Aorta (tissue), 5 donors: Measurements from ENCODE around the gene SLC37A2. TPM values are rescaled to one million over a fixed set of nuclear protein-coding genes. Genes with fewer than 3 reads are reported as not detected.

Experiments used
- ATAC-seq: fragments of 200-7000 bp; cut with Tn5 transposase; one replicate; pipeline ENCODE4 v1.9.1; 2022; ENCODE audit warnings: moderate library complexity; ENCODE audit not compliant: low FRiP score
- DNase-seq, 2 donors: peaks; one replicate each; pipeline ENCODE4 v3.0.0-alpha.2; 2020
- H3K27ac ChIP-seq, 2 donors: one replicate each; pipeline ENCODE4 v1.5.1; 2013; ENCODE audit warnings: low read length in 2 of 2, mild to moderate bottlenecking in 2 of 2, moderate library complexity in 2 of 2, control low read depth in 1 of 2, inconsistent platforms in 1 of 2, low read depth in 1 of 2
- H3K27me3 ChIP-seq, 2 donors: one replicate each; pipeline ENCODE4 v1.6.1; 2013; ENCODE audit warnings: control low read depth in 1 of 2, low read length in 1 of 2, mild to moderate bottlenecking in 1 of 2, moderate library complexity in 1 of 2; ENCODE audit not compliant: insufficient read depth in 2 of 2, control insufficient read depth in 1 of 2
- H3K36me3 ChIP-seq, 2 donors: one replicate each; pipeline ENCODE4 v1.6.1; 2013; ENCODE audit warnings: control low read depth in 1 of 2, low read length in 1 of 2, mild to moderate bottlenecking in 1 of 2; ENCODE audit not compliant: insufficient read depth in 2 of 2, control insufficient read depth in 1 of 2
- H3K4me1 ChIP-seq, 2 donors: one replicate each; pipeline ENCODE4 v1.6.1; 2013; ENCODE audit warnings: low read length in 2 of 2, control low read depth in 1 of 2, mild to moderate bottlenecking in 1 of 2, moderate library complexity in 1 of 2; ENCODE audit not compliant: insufficient read depth in 2 of 2, control insufficient read depth in 1 of 2
- H3K4me3 ChIP-seq, 2 donors: one replicate each; pipeline ENCODE4 v1.5.1; 2013; ENCODE audit warnings: low read length in 2 of 2, control low read depth in 1 of 2, mild to moderate bottlenecking in 1 of 2
- H3K9me3 ChIP-seq: one replicate; pipeline ENCODE4 v1.6.1; 2013; ENCODE audit warnings: mild to moderate bottlenecking, low read length; ENCODE audit not compliant: control insufficient read depth
- WGBS, 2 donors: extraction: QIAGEN DNeasy Blood & Tissue Kit; methylation state at CpG; one replicate each; pipeline ENCODE4 v1.1.7; 2013; 5-methylcytosine and 5-hydroxymethylcytosine counted together
- intact Hi-C, 2 donors: fragments of 100-400 bp; cut with DNase I; formaldehyde crosslinking; loops; one replicate each; pipeline versions ENCODE4 v1.14.2 to v1.15.0; 2022
- polyA plus RNA-seq, 2 donors: library from polyadenylated mRNA; stranded (reverse); fragments of 200-250 nt; gene quantifications; one replicate each; pipeline ENCODE4 v1.2.3, GENCODE V29; 2013
- total RNA-seq, 2 donors: library from RNA; stranded (reverse); fragmentation: NEBNext Ultra II Directional; extraction: Animal tissue kit (Norgen Biotek cat#: 25700); gene quantifications; one replicate each; pipeline ENCODE4 v1.2.1, GENCODE V29; 2021
- donor health status: healthy with polysubstance abuse.
- donor health status: Bipolar disorder and iron deficiency.
- donor health status: DM: no; HTN: no; CAD: no.
- donor health status: DM: no; HTN: no; CAD: no.
- donor health status: DM: yes; HTN: yes; CAD: no.

SLC37A2 gene
- total and polyA plus RNA-seq, 4 donors: 0.72 to 11.8 (median 7.9) TPM

GRCh38 chr11:125123947-125124617, 61.0 kb downstream of the SLC37A2 start:
- ATAC-seq (peak; percentile 69), DNase-seq (peak in 1 of 2 donors; percentile 68)
- Histone ChIP-seq H3K27ac (no peak overlapping the region), H3K4me1 (no peaks in the 10 kb centered on the region), H3K4me3 (no peak overlapping the region), H3K9me3 (no peaks in the 10 kb centered on the region), H3K36me3 (no peaks in the 10 kb centered on the region), H3K27me3 (no peaks in the 10 kb centered on the region)
- 51 to 58% methylated on average over 10 of the region's 10 CpGs for WGBS, 2 donors
- intact Hi-C loops: loop anchor here in 1 of 2 donors (5.0 kb wide), 1 partner anchor 38 kb away; the partner anchor contains the start of gene PKNOX2

DNA sequence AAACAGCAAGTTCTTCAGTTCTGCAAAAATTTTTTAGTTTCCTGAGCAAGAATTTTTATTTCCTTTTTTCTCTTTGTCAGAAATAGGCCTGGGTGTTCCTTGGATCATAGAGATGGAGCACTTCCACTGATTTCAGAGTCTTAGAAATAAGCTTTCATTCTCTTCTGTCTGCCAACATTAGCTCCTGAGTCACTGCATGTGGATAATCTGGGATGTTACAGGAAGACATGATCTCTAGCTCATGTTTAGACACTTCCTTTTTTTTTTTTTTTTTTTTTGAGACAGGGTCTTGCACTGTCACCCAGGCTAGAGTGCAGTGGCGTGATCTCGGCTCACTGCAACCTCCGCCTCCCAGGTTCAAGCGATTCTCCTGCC, 61.5 kb downstream of the SLC37A2 start:
- no peak overlapping the region for H3K27ac ChIP-seq
- no peaks in the 10 kb centered on the region for H3K4me1 ChIP-seq
- DNase-seq (no peak), ATAC-seq (no peak)
- WGBS, 2 donors: 96 to 98% methylated on average over 4 of the region's 4 CpGs
- H3K9me3 ChIP-seq: no peaks in the 10 kb centered on the region
- intact Hi-C loops: loop anchor here in 1 of 2 donors (5.0 kb wide), 1 partner anchor 38 kb away; the partner anchor contains the start of gene PKNOX2
- H3K27me3 ChIP-seq: no peaks in the 10 kb centered on the region
- no peaks in the 10 kb centered on the region for H3K36me3 ChIP-seq
- no peak overlapping the region for H3K4me3 ChIP-seq

- 19 to 25% methylated on average over 4 of the region's 4 CpGs for WGBS, 2 donors
- no peak for DNase-seq
- Histone ChIP-seq H3K36me3 (no peaks in the 10 kb centered on the region), H3K4me3 (no peak overlapping the region), H3K4me1 (no peaks in the 10 kb centered on the region), H3K9me3 (no peaks in the 10 kb centered on the region), H3K27ac (no peak overlapping the region), H3K27me3 (no peaks in the 10 kb centered on the region)
- intact Hi-C loops: no loop called here
- no peak for ATAC-seq
These were observed 65.3 kb downstream of the SLC37A2 start for GRCh38 chr11:125128450-125128849.

- Histone ChIP-seq H3K4me3 (no peak overlapping the region), H3K36me3 (no peaks in the 10 kb centered on the region), H3K27me3 (no peaks in the 10 kb centered on the region), H3K9me3 (no peaks in the 10 kb centered on the region), H3K27ac (no peak overlapping the region), H3K4me1 (no peaks in the 10 kb centered on the region)
- ATAC-seq (no peak), DNase-seq (no peak)
- intact Hi-C loops: no loop called here
- 78 to 82% methylated on average over 22 of the region's 22 CpGs for WGBS, 2 donors
These were observed 66.3 kb downstream of the SLC37A2 start for GRCh38 chr11:125129316-125129993.

GRCh38 chr11:125132071-125132470, 69.0 kb downstream of the SLC37A2 start:
- DNase-seq: no peak
- intact Hi-C loops: no loop called here
- Histone ChIP-seq H3K36me3 (no peaks in the 10 kb centered on the region), H3K4me1 (no peaks in the 10 kb centered on the region), H3K27ac (no peak overlapping the region), H3K9me3 (no peaks in the 10 kb centered on the region), H3K27me3 (no peaks in the 10 kb centered on the region), H3K4me3 (no peak overlapping the region)
- ATAC-seq: no peak
- WGBS, 2 donors: 50 to 53% methylated on average over 1 of the region's 1 CpG

DNA sequence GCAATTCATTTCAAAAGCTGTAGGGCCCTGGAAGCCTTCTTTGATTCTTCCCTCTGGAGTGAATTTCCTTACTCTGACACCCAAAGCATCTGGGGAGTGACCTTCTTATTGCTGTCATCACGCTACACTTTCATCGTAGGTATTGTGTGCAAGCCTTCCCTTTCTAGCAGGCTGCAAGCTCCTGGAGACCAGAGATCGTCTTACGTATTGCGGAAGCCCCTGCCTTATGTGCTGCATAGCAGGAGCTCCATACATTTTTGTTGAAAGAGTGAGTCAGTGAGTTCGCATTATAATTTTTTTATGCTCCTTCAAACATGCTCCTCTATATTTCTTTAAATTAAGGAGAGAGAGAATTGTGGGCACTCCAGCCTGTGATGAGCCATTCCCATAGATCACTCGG, 69.5 kb downstream of the SLC37A2 start:
- WGBS, 2 donors: 69 to 82% methylated on average over 7 of the region's 7 CpGs
- H3K9me3 ChIP-seq: no peaks in the 10 kb centered on the region
- no peaks in the 10 kb centered on the region for H3K36me3 ChIP-seq
- intact Hi-C loops: no loop called here
- no peaks in the 10 kb centered on the region for H3K4me1 ChIP-seq
- DNase-seq: no peak
- no peak for ATAC-seq
- H3K27me3 ChIP-seq: no peaks in the 10 kb centered on the region
- no peak overlapping the region for H3K27ac ChIP-seq
- H3K4me3 ChIP-seq: no peak overlapping the region

DNA sequence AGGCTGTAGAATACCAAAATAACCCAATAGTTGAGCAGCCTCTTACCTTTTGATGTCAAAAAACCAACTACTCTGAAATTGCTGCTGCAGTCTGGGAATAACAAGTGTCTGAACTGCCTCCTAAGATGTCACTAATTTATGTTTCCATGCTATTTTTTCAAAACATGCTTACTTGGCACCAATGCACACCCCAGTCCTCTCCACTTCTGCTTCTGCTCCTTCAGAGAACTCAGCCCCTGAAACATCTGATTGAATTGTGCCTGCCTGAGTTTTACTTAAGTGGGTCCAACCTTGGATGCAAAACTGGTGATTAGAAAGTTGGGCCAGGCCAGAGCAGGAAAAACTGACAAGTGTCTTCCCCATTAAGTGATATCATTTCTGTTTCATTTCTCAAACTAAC, 72.9 kb downstream of the SLC37A2 start:
- no peaks in the 10 kb centered on the region for H3K4me1 ChIP-seq
- H3K36me3 ChIP-seq: no peaks in the 10 kb centered on the region
- H3K9me3 ChIP-seq: no peaks in the 10 kb centered on the region
- DNase-seq (no peak), ATAC-seq (no peak)
- H3K27ac ChIP-seq: no peak overlapping the region
- intact Hi-C loops: no loop called here
- no peak overlapping the region for H3K4me3 ChIP-seq
- H3K27me3 ChIP-seq: no peaks in the 10 kb centered on the region

DNA sequence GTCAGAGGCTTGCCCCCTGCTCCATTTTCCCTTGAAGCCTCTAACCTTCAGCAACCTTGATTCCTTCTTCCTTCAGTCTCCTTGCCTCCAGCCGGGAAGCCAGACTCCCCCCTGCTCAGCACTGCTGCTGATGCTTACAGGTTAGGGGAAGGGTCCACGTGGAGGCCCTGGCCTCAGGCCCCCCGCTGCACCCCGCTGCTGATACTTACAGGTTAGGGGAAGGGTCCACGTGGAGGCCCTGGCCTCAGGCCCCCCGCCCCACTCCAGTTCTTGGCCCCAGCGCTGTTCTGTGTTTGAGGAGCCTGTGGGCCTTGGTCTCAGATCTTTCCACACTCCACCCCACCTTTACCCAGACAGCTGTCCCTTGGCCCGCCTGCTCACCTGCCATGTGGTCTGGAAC, 75.9 kb downstream of the SLC37A2 start:
- Histone ChIP-seq H3K27ac (no peak overlapping the region), H3K9me3 (no peaks in the 10 kb centered on the region), H3K27me3 (no peaks in the 10 kb centered on the region), H3K36me3 (no peaks in the 10 kb centered on the region), H3K4me3 (no peak overlapping the region), H3K4me1 (no peaks in the 10 kb centered on the region)
- no peak for ATAC-seq
- 93% methylated on average over 8 of the region's 8 CpGs for WGBS, 2 donors
- intact Hi-C loops: no loop called here
- DNase-seq: peak in 1 of 2 donors; percentile 67

DNA sequence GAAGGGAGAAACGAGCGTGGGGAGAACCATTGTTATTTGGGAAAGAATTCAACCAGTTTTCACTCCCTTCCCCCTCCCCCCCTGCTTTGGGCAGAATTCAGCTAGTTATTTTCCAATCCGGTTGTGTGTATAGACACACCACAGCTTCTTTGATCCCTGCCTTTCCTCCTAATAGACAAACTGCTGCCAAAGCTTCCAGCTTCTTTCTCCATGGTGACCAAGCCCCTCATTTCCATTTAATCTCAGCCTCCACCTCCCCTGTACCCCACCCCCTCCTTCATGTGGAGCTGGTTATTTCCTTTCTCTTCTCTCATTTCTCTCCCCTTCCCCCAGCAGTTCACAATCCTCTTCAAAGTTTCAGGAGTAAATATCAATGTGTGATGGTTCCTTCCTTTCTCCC, 76.7 kb downstream of the SLC37A2 start:
- no peak for ATAC-seq
- Histone ChIP-seq H3K9me3 (no peaks in the 10 kb centered on the region), H3K27me3 (no peaks in the 10 kb centered on the region), H3K4me3 (no peak overlapping the region), H3K27ac (no peak overlapping the region), H3K36me3 (no peaks in the 10 kb centered on the region), H3K4me1 (no peaks in the 10 kb centered on the region)
- intact Hi-C loops: loop anchor here (5.0 to 10.0 kb wide), 2 partner anchors 175 to 182 kb away; no protein-coding TSS in a partner anchor
- 70 to 85% methylated on average over 3 of the region's 3 CpGs for WGBS, 2 donors
- DNase-seq: no peak
